Type B pancreatic cell (in vitro differentiated cells): ENCODE results near the gene TBC1D32. TPM values are rescaled to one million over a fixed set of nuclear protein-coding genes. Genes with fewer than 3 reads are reported as not detected.
A peak's percentile ranks its signal among the peaks of the same experiment; 100 is the strongest.

ENCODE experiments used
- DNase-seq: peaks from one replicate; pipeline ENCODE4 v3.0.0; 2021; ENCODE audit warnings: mixed read lengths; ENCODE audit not compliant: unreplicated experiment; ENCODE audit errors: extremely low spot score
- H3K27ac Mint-ChIP-seq: 2 replicates; pipeline ENCODE4 v1.8.0; 2021; ENCODE audit warnings: mild to moderate bottlenecking, mixed read lengths
- H3K27me3 Mint-ChIP-seq: 2 replicates; pipeline ENCODE4 v1.8.0; 2021; ENCODE audit warnings: mixed read lengths
- H3K36me3 Mint-ChIP-seq: 2 replicates; pipeline ENCODE4 v1.8.0; 2021; ENCODE audit warnings: mixed read lengths
- H3K4me1 Mint-ChIP-seq: one replicate; pipeline ENCODE4 v1.8.0; 2021; ENCODE audit warnings: mixed read lengths; ENCODE audit not compliant: unreplicated experiment
- H3K4me3 Mint-ChIP-seq: 2 replicates; pipeline ENCODE4 v1.8.0; 2021; ENCODE audit warnings: mild to moderate bottlenecking, mixed read lengths
- H3K9me3 Mint-ChIP-seq: 2 replicates; pipeline ENCODE4 v1.8.0; 2021; ENCODE audit warnings: mixed read lengths
- CTCF ChIP-seq: fragments of 200-600 bp; sonication (generic); conservative IDR thresholded peaks from 2 replicates; pipeline ENCODE4 v1.5.0; 2021; ENCODE audit warnings: antibody characterized with exemption, mild to moderate bottlenecking
- total RNA-seq: library from RNA; stranded (reverse); gene quantifications from 2 replicates; pipeline ENCODE4 v1.2.1, GENCODE V29; 2021; ENCODE audit warnings: low replicate concordance

Gene TBC1D32
- total RNA-seq, 1 donor from 2014 or later = 12.4 TPM

GRCh38 chr6:121042766-121043165, 291.5 kb downstream of the TBC1D32 start:
- TF ChIP-seq CTCF = no peak
- H3K27ac Mint-ChIP-seq = peak overlapping the region; percentile 61
- peaks cover 14% of the 10 kb centered on the region for H3K9me3 Mint-ChIP-seq

GRCh38 chr6:121040831-121041230, 293.4 kb downstream of the TBC1D32 start:
- no peak for TF ChIP-seq CTCF
- peaks cover 13% of the 10 kb centered on the region for H3K4me1 Mint-ChIP-seq
- peaks cover 14% of the 10 kb centered on the region for H3K9me3 Mint-ChIP-seq
- no peak overlapping the region for H3K4me3 Mint-ChIP-seq
- H3K36me3 Mint-ChIP-seq = no peaks in the 10 kb centered on the region
- no peaks in the 10 kb centered on the region for H3K27me3 Mint-ChIP-seq
- no peak overlapping the region for H3K27ac Mint-ChIP-seq
- DNase-seq = no peak

More at GRCh38 chr6:121042766-121043165, 291.5 kb downstream of the TBC1D32 start:
- DNase-seq = no peak
- peaks cover 14% of the 10 kb centered on the region for H3K4me1 Mint-ChIP-seq
- no peaks in the 10 kb centered on the region for H3K36me3 Mint-ChIP-seq
- H3K4me3 Mint-ChIP-seq = peak overlapping the region; percentile 74
- no peaks in the 10 kb centered on the region for H3K27me3 Mint-ChIP-seq

GRCh38 chr6:121033091-121033490, 301.2 kb downstream of the TBC1D32 start:
- TF ChIP-seq CTCF = no peak

GRCh38 chr6:121032268-121033006, 301.8 kb downstream of the TBC1D32 start:
- H3K27me3 Mint-ChIP-seq = no peaks in the 10 kb centered on the region
- H3K9me3 Mint-ChIP-seq = no peaks in the 10 kb centered on the region
- no peaks in the 10 kb centered on the region for H3K4me1 Mint-ChIP-seq
- DNase-seq = no peak
- H3K27ac Mint-ChIP-seq = no peak overlapping the region
- no peak overlapping the region for H3K4me3 Mint-ChIP-seq
- TF ChIP-seq CTCF = no peak
- H3K36me3 Mint-ChIP-seq = no peaks in the 10 kb centered on the region

More at GRCh38 chr6:121033091-121033490, 301.2 kb downstream of the TBC1D32 start:
- no peaks in the 10 kb centered on the region for H3K9me3 Mint-ChIP-seq
- no peaks in the 10 kb centered on the region for H3K4me1 Mint-ChIP-seq
- H3K4me3 Mint-ChIP-seq = no peak overlapping the region
- H3K27me3 Mint-ChIP-seq = no peaks in the 10 kb centered on the region
- H3K27ac Mint-ChIP-seq = no peak overlapping the region
- H3K36me3 Mint-ChIP-seq = no peaks in the 10 kb centered on the region
- no peak for DNase-seq

Other genes with a start within 250 kb of the TBC1D32 start
- gene GJA1, start 101.2 kb upstream of the TBC1D32 start, total RNA-seq = 90.7 and 190 TPM in 2 replicates